ENCODE measurements around the gene NACC2. TPM values are rescaled to one million over a fixed set of nuclear protein-coding genes. Genes with fewer than 3 reads are reported as not detected.

Gene NACC2
- total and polyA plus RNA-seq, 8 donors = 3.6 to 29.5 (median 5.5) TPM

GRCh38 chr9:136121801-136122200 is 26.7 kb upstream of the NACC2 start:
- Histone ChIP-seq H3K27me3 (peaks cover 0 to 18% of the 10 kb centered on the region in 2 donors), H3K9me3 (no peaks in the 10 kb centered on the region), H3K4me3 (no peak overlapping the region), H3K27ac (no peak overlapping the region), H3K36me3 (no peaks in the 10 kb centered on the region), H3K4me1 (peaks cover 16 to 33% of the 10 kb centered on the region in 2 donors)
- DNase-seq = no peak
- ATAC-seq = no peak
- no peak for TF ChIP-seq CTCF (IDR thresholded peaks at IDR 0.05)
- intact Hi-C loops (cut with DNase I) = loop anchor here (5.0 to 10.0 kb wide), 3 partner anchors 147 to 257 kb away; no protein-coding TSS in a partner anchor

GRCh38 chr9:136120438-136120844 is 25.4 kb upstream of the NACC2 start:
- Histone ChIP-seq H3K36me3 (peaks cover 0 to 14% of the 10 kb centered on the region in 2 donors), H3K27me3 (peaks cover 0 to 18% of the 10 kb centered on the region in 2 donors), H3K9me3 (no peaks in the 10 kb centered on the region), H3K4me3 (no peak overlapping the region), H3K4me1 (peaks cover 16 to 37% of the 10 kb centered on the region in 2 donors), H3K27ac (no peak overlapping the region)
- DNase-seq (no peak), ATAC-seq (no peak)
- intact Hi-C loops (cut with DNase I) = loop anchor here (5.0 to 10.0 kb wide), 3 partner anchors 146 to 256 kb away; no protein-coding TSS in a partner anchor
- TF ChIP-seq CTCF (IDR thresholded peaks at IDR 0.05) = no peak

GRCh38 chr9:136119883-136120393 is 24.8 kb upstream of the NACC2 start:
- no peak for TF ChIP-seq CTCF (IDR thresholded peaks at IDR 0.05)
- Histone ChIP-seq H3K27me3 (peaks cover 0 to 18% of the 10 kb centered on the region in 2 donors), H3K4me1 (peaks cover 16 to 37% of the 10 kb centered on the region in 2 donors), H3K27ac (peak overlapping the region; percentile 91 to 93), H3K4me3 (peak overlapping the region; percentile 72 to 96), H3K9me3 (no peaks in the 10 kb centered on the region), H3K36me3 (peaks cover 0 to 19% of the 10 kb centered on the region in 2 donors)
- intact Hi-C loops (cut with DNase I) = loop anchor here (5.0 to 10.0 kb wide), 3 partner anchors 145 to 255 kb away; no protein-coding TSS in a partner anchor
- ATAC-seq (no peak), DNase-seq (no peak)

GRCh38 chr9:136119061-136119882 is 24.2 kb upstream of the NACC2 start:
- Histone ChIP-seq H3K4me3 (peak overlapping the region; percentile 72 to 96), H3K27ac (peak overlapping the region; percentile 91 to 93), H3K9me3 (no peaks in the 10 kb centered on the region), H3K36me3 (peaks cover 0 to 25% of the 10 kb centered on the region in 2 donors), H3K27me3 (peaks cover 0 to 12% of the 10 kb centered on the region in 2 donors), H3K4me1 (peaks cover 16 to 37% of the 10 kb centered on the region in 2 donors)
- DNase-seq (peak in 1 of 4 donors; percentile 56), ATAC-seq (peak; percentile 0)
- intact Hi-C loops (cut with DNase I) = no loop called here
- no peak for TF ChIP-seq CTCF (IDR thresholded peaks at IDR 0.05)

All from left lung (tissue), 10 donors.